Left forelimb (tissue), 1 donor: ENCODE results near the gene TMEM258.

Source experiments
- DNase-seq: peaks from one replicate; pipeline ENCODE4 v3.0.0-alpha.2; 2018; ENCODE audit warnings: low spot score

The TMEM258 gene

GRCh38 chr11:61795876-61796526 is 3.6 kb upstream of the TMEM258 start:
- DNase-seq = no peak

DNA sequence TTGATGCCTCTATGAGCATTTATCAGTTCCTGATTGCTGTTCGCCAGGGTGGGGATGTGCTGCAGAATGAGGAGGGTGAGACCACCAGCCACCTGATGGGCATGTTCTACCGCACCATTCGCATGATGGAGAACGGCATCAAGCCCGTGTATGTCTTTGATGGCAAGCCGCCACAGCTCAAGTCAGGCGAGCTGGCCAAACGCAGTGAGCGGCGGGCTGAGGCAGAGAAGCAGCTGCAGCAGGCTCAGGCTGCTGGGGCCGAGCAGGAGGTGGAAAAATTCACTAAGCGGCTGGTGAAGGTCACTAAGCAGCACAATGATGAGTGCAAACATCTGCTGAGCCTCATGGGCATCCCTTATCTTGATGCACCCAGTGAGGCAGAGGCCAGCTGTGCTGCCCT is 3.1 kb upstream of the TMEM258 start:
- DNase-seq = no peak

DNA sequence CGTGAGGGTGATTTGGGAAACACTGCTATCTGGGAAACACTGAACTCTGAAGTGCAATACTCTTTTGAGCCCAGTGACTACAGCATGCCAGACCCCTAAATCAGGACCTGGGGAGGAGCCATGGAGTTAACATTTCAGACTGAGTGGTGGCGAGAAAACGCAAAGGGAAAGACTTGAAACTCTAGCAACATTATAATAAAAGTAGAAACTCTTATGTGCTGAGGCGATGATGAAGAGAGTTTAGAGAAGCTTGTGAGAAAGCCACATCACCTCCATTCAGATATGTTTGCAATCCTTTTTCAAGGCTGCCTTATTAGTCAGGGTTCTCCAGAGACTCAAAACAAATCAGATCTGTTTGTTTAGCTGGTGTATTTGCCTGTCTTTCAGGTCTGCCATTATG is 2.2 kb upstream of the TMEM258 start:
- DNase-seq = no peak

- DNase-seq = no peak
Observed at GRCh38 chr11:61793829-61794204, 1.4 kb upstream of the TMEM258 start.

DNA sequence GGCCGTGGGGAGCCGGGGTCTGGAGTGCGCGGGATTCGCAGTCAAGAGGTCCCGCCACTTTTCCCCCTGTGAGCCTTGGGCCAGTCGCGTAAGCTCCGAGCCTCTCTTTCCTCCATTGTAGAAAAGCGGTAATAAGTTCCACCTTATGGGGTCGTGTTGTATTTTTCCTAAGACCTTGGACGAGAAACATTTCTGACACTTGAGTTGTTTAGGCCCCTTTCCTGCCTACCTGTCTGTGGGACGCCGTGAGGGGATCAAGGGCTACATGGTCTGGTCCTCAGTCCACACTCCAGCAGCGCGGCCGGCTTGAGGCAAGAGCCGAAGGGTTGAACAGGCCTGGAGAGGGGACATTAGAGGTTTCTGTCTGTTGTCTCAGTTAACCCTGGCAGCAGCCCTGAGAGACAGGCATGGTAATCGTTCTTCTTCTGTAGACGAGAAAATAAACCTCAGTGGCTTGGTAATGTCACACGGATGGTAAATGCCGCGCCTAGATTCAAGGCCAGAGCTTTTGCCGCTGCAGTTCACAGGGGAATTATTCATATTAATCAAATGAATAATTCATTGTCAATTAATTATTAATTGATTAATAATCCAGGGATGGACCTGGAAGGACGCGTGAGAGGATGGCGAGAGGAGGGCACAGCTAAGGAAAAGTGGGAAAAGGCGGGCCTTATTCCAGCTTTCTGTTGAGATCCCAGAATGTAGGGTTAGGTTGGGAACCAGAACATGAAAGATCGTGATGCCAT is 857 bp upstream of the TMEM258 start:
- no peak for DNase-seq

DNA sequence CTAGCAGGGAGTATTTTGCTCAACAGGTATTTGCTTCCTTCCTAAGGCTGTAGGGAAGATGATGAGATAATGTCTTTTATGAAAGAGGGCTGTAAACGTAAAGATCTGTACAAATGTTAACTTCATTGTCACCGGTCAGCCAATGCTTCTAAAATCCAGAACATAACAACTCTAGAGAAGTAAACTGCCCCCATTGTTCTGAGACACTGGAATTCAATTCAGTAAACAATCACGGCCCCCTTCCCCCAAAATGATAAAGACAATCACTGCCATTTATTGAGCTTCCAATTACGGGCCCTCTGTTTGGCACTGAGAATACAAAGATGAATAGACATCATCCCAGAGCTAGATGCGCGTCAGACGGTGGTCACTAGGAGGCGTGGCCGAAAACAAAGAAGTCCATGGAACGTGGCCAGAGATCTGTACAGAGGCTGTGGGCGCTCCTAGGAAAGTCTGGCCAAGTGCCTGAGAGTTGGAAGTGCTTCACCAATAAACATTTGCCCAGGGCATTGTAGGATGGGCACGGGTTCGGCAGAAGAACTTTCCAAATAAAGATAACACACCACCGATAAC is 576 bp downstream of the TMEM258 start:
- DNase-seq = peak; percentile 78

- DNase-seq = no peak
Observed at GRCh38 chr11:61787928-61788491, 4.4 kb downstream of the TMEM258 start.

DNA sequence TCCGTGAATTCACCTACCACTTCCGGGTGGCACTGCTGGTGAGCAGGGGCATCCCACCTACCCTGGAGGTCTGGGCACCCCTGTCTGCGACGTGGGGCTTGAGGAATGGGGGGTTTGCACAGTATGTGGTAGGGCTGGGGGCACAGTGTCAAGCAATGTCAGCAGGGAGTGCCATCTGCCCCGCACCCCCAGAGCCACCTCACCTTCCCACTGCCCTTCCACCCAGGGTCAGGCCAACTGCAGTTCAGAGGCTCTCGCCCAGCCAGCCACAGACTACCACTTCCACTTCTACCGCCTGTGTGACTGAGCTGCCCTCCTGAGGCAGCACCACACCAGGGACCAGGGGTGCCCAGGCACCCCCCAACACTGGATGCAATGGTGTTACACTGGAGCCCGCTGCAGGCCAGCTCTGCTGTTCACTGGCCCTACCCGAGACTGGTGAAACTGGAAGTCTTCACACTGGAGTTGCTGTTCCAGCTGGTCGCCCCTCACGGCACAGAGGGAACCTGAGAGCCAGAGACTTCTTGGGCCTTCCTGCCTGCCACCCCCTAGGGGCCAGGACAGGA is 6.5 kb downstream of the TMEM258 start:
- DNase-seq = no peak

DNA sequence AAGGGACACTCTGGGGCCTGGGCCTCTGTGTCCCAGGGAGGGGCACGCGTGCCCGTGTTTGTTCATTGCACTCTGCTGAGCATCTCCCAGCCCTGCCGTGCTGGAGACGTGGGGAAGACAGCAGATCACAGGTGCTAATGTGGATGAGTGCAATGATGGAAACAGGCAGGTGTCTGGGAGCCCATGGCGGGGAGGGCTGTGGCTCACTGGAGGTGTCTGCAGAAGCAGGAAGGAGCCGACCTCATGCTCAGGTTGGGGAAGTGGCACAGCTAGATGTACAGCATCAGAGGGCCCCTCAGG is 7.9 kb downstream of the TMEM258 start:
- no peak for DNase-seq

GRCh38 chr11:61783717-61784505 is 8.5 kb downstream of the TMEM258 start:
- no peak for DNase-seq

- no peak for DNase-seq
Observed at GRCh38 chr11:61782841-61783240, 9.6 kb downstream of the TMEM258 start.

DNA sequence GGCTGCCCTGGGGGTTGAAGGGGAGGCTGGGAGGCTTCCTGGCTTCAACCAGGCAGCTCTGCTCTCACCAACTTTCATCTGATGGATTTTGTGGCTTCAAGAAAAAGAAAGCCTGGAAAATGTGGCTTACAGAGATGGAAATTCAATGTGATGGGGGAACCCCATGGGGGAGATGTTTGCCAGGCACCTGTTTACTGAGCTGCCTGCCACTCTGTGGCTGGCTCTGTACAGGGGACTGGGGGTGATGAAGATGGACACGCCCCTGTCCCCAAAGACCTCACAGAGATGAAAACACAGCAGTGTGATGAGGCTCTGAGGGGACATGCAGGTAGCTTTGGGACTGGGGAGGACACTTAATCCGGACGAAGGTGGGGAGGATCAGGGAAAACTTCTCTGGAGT is 10.1 kb downstream of the TMEM258 start:
- no peak for DNase-seq

DNA sequence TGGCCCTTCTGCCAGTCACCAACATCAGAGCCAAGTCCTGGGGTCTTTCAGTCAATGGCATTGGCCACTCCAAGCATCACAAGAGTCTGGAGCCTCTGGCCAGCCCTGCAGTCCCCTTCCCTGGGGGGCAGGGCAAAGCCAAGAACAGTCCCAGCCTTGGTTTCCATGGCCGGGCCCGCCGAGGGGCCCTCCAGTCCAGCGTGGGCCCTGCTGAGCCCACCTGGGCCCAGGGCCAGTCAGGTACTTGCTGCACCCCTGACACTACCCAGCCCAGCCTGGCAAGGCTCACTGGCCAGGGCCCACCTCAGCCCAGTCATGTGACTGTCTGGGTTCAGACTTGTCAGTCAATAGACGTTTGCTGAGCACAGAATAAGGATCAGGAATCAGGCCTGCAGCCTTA is 10.8 kb downstream of the TMEM258 start:
- no peak for DNase-seq

DNA sequence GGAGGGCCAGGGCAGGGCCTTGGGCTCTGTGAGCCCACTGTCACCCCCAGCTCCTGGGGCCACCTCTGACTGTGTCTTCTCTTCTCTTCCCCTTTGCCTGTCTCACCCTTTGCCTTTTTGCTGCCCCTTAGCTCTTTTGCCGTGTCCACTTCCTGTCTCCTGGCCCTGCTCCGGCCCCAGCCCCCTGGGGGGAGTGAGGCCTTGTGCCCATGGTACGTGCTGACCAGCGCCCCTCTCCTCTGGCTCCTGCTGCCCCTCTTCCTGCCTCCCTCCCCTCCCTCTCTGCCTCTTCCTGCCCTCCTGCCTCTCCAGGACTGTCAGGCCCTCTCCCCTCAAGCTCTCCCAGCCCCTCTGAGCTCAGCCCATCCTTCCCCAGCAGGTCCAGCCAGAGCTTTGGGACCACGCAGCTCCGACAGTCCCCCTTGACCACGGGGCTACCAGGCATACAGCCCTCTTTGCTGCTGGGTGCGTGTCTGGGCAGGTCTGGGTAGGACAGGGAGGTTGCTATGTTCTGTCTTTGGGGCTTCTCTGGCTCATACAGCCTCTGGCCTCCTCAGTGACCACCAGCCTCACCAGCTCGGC is 11.7 kb downstream of the TMEM258 start:
- no peak for DNase-seq

- no peak for DNase-seq
Observed at GRCh38 chr11:61779666-61780525, 12.5 kb downstream of the TMEM258 start.

DNA sequence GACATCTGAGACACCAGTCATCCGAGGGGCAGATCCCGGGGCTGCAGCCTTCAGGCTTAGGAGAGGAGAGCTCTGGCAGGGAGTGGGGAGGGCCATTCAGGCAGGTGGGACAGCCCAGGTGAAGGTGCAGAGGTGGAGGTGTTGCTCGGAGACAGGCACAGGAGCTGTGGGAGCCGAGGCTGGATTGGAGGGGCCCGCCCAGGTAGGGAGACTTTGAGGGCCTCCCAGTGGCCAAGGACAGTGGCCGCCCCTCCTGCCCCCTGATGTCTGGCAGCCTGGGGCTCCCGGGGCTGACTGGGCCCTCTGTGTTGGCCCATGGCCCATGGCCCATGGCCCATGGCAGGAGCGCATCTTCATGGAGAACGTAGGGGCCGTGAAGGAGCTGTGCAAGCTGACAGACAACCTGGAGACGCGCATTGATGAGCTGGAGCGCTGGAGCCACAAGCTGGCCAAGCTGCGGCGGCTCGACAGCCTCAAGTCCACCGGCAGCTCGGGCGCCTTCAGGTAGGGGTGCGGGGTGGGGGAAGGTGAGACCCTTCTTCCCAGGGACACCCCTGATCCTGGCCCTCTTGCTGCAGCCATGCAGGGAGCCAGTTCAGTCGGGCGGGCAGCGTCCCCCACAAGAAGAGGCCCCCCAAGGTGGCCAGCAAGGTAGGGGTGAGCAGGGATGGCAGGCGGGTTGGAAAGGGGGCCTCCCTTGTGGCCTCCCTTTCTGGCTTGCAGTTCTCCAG is 13.3 kb downstream of the TMEM258 start:
- DNase-seq = no peak

DNA sequence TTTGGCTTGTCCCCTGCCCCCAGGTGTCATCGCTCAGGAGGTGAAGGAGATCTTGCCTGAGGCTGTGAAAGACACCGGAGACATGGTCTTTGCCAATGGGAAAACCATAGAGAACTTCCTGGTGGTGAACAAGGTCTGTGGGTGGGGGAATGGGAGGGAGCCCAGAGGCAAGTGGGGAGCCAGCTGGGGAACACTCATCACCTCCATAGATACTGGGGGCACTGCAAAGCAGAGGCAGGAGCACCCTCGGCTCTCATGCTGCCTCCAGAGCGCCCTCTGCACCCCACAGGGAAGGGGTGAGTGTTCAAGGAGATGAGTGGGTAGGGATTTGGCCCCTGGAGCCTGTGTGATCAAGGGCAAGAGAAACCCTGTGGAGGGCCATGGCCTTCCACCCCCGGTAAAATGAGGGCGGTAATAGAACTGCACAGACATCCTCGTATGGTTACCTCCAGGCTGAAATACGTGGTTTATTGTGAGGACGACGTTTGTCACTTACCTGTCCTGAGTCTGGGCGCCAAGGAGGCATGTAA is 14.0 kb downstream of the TMEM258 start:
- no peak for DNase-seq

- DNase-seq = no peak
Observed at GRCh38 chr11:61777234-61778090, 14.9 kb downstream of the TMEM258 start.

DNA sequence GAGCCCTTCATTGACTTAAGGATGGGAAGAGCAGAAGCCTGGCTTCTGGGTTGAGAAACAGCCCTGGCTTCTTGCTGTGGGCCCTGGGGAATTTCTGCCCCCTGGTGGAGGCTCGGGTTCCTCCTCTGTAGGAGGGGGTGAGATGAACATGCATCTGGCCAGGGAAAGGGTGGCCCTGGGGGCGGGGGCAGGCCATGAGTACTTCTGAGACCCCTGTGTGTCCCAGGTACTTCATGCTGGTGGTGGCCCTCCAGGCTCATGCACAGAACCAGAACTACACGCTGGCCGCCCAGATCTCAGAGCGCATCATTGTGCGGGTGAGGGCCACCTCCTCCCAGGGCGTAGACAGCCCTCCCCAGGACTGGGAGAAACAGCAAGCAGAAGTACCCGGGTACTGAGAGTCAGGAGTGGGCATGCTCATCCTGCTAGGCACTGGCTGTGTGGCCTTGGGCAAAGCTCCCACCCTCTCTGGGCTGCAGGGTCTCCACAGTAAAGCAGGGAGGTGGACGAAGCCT is 15.8 kb downstream of the TMEM258 start:
- DNase-seq = no peak
